ENCODE measurements around the gene ZCCHC13. TPM values are rescaled to one million over a fixed set of nuclear protein-coding genes. Genes with fewer than 3 reads are reported as not detected.

ZCCHC13 gene
- total and polyA plus RNA-seq, 9 of the 15 experiments (the other 6 are each of a cell fraction or from before 2014, with no cell fraction given) = not detected

DNA sequence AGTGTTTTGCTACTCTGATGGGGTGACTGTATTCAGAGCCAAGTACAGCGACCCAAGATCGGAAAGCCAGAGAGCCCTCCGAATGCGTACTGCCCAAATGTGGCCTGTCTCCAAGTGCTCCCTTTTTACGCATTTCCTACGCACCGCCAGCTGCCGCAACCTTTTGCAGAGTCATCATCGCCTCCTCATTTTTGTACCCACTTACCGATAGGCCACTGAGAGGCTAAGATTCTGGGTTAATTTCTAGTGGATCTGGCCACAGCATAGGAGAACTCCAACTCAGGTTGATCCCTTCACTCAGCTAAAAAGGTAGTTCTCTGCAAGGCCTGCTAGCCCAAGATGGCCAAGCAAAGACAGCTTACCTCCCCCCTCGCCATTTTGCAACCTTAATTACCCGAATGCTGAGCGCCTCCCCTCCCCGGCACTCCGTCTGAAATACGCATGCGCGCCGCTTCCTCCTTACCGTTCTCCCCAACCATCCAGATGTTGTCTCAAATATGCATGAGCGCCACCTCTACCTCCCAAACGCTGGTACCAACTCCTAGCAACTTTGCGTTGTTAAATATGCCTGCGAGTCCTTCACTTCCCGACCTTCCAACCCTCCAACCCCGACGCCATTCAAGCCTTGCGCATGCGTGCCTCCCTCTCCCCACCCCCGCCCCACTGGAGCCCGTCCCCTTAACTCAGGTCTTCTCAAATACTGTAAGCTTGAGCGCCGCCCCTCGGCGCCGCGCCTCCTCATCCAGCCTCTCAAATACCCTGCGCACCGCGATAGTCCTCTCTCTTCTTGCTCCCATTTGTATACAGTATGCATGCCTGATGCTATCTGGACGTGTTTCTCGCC, 11.8 kb upstream of the ZCCHC13 start (continued):
- no peak for TF ChIP-seq ZNF282 (CRISPR knock-in tag; IDR thresholded peaks at IDR 0.05)
- no peak for TF ChIP-seq XRCC3 (IDR thresholded peaks at IDR 0.05)
- 0 out of 4 replicates have a peak, but pooled peaks of 1 of the 2 experiments have one; percentile 29 for TF ChIP-seq HDAC1 (IDR thresholded peaks at IDR 0.05)
- no peak for TF ChIP-seq ZNF217 (CRISPR knock-in tag; IDR thresholded peaks at IDR 0.05)
- no peak for TF ChIP-seq KLF10 (CRISPR knock-in tag; IDR thresholded peaks at IDR 0.05)
- TF ChIP-seq FOXK2 (conservative IDR thresholded peaks at IDR 0.05 in 1 of 2, IDR thresholded peaks at IDR 0.05 in 1 of 2; ENCODE audit: low read depth in 2 of 2) = no peak
- TF ChIP-seq SMARCA4 (IDR thresholded peaks at IDR 0.05) = peak; percentile 37; the same call in 1 of the 2 replicates
- TF ChIP-seq TRIM28 (IDR thresholded peaks at IDR 0.05) = no peak; the same call in 1 of the 2 replicates
- TF ChIP-seq, protein P1, sequence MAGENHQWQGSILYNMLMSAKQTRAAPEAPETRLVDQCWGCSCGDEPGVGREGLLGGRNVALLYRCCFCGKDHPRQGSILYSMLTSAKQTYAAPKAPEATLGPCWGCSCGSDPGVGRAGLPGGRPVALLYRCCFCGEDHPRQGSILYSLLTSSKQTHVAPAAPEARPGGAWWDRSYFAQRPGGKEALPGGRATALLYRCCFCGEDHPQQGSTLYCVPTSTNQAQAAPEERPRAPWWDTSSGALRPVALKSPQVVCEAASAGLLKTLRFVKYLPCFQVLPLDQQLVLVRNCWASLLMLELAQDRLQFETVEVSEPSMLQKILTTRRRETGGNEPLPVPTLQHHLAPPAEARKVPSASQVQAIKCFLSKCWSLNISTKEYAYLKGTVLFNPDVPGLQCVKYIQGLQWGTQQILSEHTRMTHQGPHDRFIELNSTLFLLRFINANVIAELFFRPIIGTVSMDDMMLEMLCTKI (IDR thresholded peaks at IDR 0.05; ENCODE audit: partially characterized antibody) = no peak
- TF ChIP-seq FOXP4 (CRISPR knock-in tag; IDR thresholded peaks at IDR 0.05; ENCODE audit: borderline replicate concordance) = no peak
- TF ChIP-seq KLF16 (IDR thresholded peaks at IDR 0.05) = no peak
- no peak for TF ChIP-seq DNMT1 (IDR thresholded peaks at IDR 0.05)
- TF ChIP-seq BCOR (IDR thresholded peaks at IDR 0.05) = no peak
- no peak for TF ChIP-seq ZFPM2 (CRISPR knock-in tag; IDR thresholded peaks at IDR 0.05)
- TF ChIP-seq TEAD4 (IDR thresholded peaks at IDR 0.05; ENCODE audit: low read length) = 0 out of 2 replicates have a peak, but pooled peaks have one; percentile 7
- no peak for TF ChIP-seq TEAD4 (CRISPR knock-in tag; IDR thresholded peaks at IDR 0.05; ENCODE audit: borderline replicate concordance)
- TF ChIP-seq MED1 (CRISPR knock-in tag; IDR thresholded peaks at IDR 0.05; ENCODE audit: borderline replicate concordance) = no peak
- TF ChIP-seq, protein P2, sequence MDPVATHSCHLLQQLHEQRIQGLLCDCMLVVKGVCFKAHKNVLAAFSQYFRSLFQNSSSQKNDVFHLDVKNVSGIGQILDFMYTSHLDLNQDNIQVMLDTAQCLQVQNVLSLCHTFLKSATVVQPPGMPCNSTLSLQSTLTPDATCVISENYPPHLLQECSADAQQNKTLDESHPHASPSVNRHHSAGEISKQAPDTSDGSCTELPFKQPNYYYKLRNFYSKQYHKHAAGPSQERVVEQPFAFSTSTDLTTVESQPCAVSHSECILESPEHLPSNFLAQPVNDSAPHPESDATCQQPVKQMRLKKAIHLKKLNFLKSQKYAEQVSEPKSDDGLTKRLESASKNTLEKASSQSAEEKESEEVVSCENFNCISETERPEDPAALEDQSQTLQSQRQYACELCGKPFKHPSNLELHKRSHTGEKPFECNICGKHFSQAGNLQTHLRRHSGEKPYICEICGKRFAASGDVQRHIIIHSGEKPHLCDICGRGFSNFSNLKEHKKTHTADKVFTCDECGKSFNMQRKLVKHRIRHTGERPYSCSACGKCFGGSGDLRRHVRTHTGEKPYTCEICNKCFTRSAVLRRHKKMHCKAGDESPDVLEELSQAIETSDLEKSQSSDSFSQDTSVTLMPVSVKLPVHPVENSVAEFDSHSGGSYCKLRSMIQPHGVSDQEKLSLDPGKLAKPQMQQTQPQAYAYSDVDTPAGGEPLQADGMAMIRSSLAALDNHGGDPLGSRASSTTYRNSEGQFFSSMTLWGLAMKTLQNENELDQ (CRISPR knock-in tag; IDR thresholded peaks at IDR 0.05; ENCODE audit: borderline replicate concordance) = no peak
- no peak for TF ChIP-seq MCM3 (IDR thresholded peaks at IDR 0.05)
- no peak for TF ChIP-seq NR4A1 (CRISPR knock-in tag; IDR thresholded peaks at IDR 0.05)
- TF ChIP-seq NR4A1 (tag; IDR thresholded peaks at IDR 0.05) = 0 out of 2 replicates have a peak, but pooled peaks have one; percentile 32
- TF ChIP-seq ZNF134 (CRISPR knock-in tag; conservative IDR thresholded peaks at IDR 0.05) = no peak
- no peak for TF ChIP-seq ZNF124 (CRISPR knock-in tag; IDR thresholded peaks at IDR 0.05)
- TF ChIP-seq ZNF717 (CRISPR knock-in tag; IDR thresholded peaks at IDR 0.05) = no peak
- no peak for TF ChIP-seq PHF20 (IDR thresholded peaks at IDR 0.05; ENCODE audit: partially characterized antibody)
- TF ChIP-seq NR1H2 (CRISPR knock-in tag; IDR thresholded peaks at IDR 0.05) = no peak
- TF ChIP-seq PRMT5 (CRISPR knock-in tag; IDR thresholded peaks at IDR 0.05) = no peak

Measured in K562 (cell line).